Fibroblast of pulmonary artery (primary cell): ENCODE data around the gene TM4SF1.
A peak's percentile ranks its signal among the peaks of the same experiment; 100 is the strongest.

Experiments used
- DNase-seq: peaks from one replicate; pipeline ENCODE4 v3.0.0-alpha.2; 2010; ENCODE audit warnings: low read depth
- H3K4me3 ChIP-seq: replicated peaks from 2 replicates; pipeline ENCODE4 v1.5.1; 2011; ENCODE audit warnings: low read depth, mild to moderate bottlenecking, control low read depth, low read length, moderate library complexity
- TF ChIP-seq, protein P1 (sequence below): IDR thresholded peaks from 2 replicates; pipeline ENCODE4 v1.5.1; 2011; ENCODE audit warnings: mild to moderate bottlenecking, control low read depth, low read length, inconsistent platforms; ENCODE audit errors: missing control alignments

Gene TM4SF1, protein sequence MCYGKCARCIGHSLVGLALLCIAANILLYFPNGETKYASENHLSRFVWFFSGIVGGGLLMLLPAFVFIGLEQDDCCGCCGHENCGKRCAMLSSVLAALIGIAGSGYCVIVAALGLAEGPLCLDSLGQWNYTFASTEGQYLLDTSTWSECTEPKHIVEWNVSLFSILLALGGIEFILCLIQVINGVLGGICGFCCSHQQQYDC

GRCh38 chr3:149377408-149378364 is at the start of gene TM4SF1:
TM4SF1 (minus strand) TSS chr3:149377649; CDS start chr3:149377547, 102 bp downstream.
- TF ChIP-seq, protein P1, sequence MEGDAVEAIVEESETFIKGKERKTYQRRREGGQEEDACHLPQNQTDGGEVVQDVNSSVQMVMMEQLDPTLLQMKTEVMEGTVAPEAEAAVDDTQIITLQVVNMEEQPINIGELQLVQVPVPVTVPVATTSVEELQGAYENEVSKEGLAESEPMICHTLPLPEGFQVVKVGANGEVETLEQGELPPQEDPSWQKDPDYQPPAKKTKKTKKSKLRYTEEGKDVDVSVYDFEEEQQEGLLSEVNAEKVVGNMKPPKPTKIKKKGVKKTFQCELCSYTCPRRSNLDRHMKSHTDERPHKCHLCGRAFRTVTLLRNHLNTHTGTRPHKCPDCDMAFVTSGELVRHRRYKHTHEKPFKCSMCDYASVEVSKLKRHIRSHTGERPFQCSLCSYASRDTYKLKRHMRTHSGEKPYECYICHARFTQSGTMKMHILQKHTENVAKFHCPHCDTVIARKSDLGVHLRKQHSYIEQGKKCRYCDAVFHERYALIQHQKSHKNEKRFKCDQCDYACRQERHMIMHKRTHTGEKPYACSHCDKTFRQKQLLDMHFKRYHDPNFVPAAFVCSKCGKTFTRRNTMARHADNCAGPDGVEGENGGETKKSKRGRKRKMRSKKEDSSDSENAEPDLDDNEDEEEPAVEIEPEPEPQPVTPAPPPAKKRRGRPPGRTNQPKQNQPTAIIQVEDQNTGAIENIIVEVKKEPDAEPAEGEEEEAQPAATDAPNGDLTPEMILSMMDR = peak; percentile 6
- peak within 1 kb of the TSS; percentile 71 for H3K4me3 ChIP-seq
- DNase-seq = peak; percentile 99

DNA sequence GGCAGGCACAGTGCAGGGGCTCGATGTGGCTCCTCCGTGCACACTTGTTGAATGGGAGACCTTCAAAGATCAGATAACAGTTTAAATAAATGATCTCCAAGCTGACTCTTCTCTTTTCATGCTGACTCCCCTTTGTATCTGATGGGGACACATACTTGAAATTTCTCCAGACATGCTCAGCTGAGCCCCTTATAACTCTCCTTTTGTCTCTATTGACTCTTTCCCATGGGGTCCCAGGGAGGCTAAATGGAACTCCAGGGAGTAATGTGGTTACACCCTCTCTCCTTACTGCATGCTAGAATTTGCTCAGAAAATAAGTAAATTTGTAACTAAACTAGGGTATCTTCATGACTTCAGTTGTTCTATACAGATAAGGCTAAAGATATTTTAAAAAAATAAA is 48.9 kb upstream of the TM4SF1 start:
- no peak for DNase-seq
- H3K4me3 ChIP-seq = no peak overlapping the region
- TF ChIP-seq, protein P1 = no peak

- DNase-seq = no peak
- TF ChIP-seq, protein P1 = no peak
- H3K4me3 ChIP-seq = no peak overlapping the region
Observed at GRCh38 chr3:149424918-149425317, 47.5 kb upstream of the TM4SF1 start.

DNA sequence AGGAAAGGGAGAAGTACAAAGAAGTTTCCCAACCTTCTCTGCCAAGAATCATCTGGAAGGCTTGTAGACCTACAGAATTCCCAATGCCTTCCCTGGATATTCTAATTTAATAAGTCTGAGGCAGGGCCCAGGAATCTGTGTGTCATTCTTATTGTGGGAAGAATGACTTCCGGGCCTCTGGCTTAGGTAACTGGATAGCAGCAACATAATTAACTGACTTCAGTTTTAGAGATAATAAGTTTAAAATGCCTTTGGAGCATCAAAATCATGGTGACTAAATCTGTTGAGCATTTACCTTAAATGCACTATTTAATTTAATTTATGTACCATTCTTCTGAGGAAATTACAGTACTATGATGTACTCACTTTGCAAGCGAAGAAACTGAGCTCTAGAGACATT is 44.3 kb upstream of the TM4SF1 start:
- no peak overlapping the region for H3K4me3 ChIP-seq
- DNase-seq = no peak
- TF ChIP-seq, protein P1 = no peak

DNA sequence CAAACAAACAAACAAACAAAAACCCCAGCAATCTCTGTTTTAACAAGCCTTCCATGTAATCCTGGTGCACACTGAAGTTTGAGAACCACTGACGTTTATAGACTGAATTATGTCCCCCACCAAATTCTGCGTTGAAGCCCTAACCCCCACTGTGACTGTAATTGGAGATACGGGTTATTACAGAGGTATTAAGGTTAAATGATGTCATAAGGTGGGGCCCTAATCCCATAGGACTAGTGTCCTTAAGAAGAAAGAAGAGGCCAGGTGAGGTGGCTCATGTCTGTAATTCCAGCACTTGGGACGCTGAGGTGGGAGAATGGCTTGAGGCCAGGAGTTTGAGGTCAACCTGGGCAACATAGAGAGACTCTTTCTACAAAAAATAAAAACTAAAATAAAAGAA is 42.4 kb upstream of the TM4SF1 start:
- DNase-seq = no peak
- no peak overlapping the region for H3K4me3 ChIP-seq
- TF ChIP-seq, protein P1 = no peak

DNA sequence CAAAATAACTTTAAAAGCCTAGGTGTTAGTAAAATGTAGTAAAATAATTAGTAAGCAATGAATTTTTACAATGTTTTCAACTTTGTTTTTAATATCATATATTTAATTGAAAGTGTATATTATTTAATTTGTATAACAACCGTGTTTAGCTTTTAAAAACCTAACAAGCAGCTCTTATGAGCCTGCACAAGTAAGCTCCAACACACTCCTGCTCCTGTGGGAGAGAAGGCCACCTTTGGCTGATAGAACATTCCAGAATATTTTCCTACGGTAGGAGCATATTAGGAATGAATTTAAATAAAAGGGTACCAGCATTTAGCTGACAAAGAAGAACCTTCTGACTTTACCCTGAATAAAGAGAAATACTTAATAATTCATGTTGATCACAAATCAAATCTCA is 40.3 kb upstream of the TM4SF1 start:
- no peak for DNase-seq
- no peak overlapping the region for H3K4me3 ChIP-seq
- TF ChIP-seq, protein P1 = no peak
